Endothelial cell of umbilical vein (primary cell): ENCODE measurements around the gene GLIPR1L1.

Experiments
- EZH2 ChIP-seq: IDR thresholded peaks from 2 replicates; pipeline ENCODE4 v1.6.1; 2012; ENCODE audit warnings: borderline replicate concordance, low read depth, mild to moderate bottlenecking, moderate library complexity, low read length, inconsistent platforms; ENCODE audit not compliant: severe bottlenecking
- FOS ChIP-seq: IDR thresholded peaks from 2 replicates; pipeline ENCODE4 v1.6.1; 2011; ENCODE audit warnings: mild to moderate bottlenecking, low read length, moderate library complexity, borderline replicate concordance; ENCODE audit not compliant: insufficient read depth
- MYC ChIP-seq: IDR thresholded peaks from one replicate; pipeline ENCODE4 v1.6.1; 2011; ENCODE audit warnings: mild to moderate bottlenecking, low read depth, low read length
- POLR2A ChIP-seq: IDR thresholded peaks from 2 replicates; pipeline ENCODE4 v1.6.1; 2012; ENCODE audit warnings: low read depth, mild to moderate bottlenecking, control low read depth, low read length
- TF ChIP-seq, protein P1 (sequence below), 2 donors: IDR thresholded peaks; 1 replicate in 1 of 2; 2 replicates in 1 of 2; pipeline ENCODE4 v1.5.1; 2011; ENCODE audit warnings: low read length in 2 of 2, mild to moderate bottlenecking in 2 of 2, moderate library complexity in 2 of 2, control low read depth in 1 of 2, inconsistent platforms in 1 of 2, low read depth in 1 of 2; ENCODE audit not compliant: insufficient read depth in 1 of 2; ENCODE audit errors: extremely low read depth in 1 of 2

DNA sequence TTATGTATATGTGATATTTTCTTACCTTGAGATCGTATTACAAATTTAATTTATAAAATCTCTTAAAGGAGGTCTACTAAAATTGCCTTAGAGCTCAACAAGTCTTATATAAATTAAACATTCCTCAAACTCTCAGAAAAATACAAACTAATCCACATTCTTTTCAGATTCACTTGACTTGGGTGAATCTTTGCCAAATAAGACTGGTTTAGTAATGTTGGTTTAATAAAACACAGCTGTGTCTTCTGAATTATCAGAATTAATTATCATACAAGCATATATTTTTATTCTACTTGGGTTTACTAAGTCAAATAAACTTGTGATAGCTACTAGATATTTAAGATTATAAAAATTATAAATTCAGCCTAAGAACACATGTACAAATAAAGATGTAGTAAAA lies 69.8 kb downstream of the GLIPR1L1 start:
- TF ChIP-seq, protein P1, sequence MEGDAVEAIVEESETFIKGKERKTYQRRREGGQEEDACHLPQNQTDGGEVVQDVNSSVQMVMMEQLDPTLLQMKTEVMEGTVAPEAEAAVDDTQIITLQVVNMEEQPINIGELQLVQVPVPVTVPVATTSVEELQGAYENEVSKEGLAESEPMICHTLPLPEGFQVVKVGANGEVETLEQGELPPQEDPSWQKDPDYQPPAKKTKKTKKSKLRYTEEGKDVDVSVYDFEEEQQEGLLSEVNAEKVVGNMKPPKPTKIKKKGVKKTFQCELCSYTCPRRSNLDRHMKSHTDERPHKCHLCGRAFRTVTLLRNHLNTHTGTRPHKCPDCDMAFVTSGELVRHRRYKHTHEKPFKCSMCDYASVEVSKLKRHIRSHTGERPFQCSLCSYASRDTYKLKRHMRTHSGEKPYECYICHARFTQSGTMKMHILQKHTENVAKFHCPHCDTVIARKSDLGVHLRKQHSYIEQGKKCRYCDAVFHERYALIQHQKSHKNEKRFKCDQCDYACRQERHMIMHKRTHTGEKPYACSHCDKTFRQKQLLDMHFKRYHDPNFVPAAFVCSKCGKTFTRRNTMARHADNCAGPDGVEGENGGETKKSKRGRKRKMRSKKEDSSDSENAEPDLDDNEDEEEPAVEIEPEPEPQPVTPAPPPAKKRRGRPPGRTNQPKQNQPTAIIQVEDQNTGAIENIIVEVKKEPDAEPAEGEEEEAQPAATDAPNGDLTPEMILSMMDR (IDR thresholded peaks at IDR 0.05; ENCODE audit: extremely low read depth in 1 of 2, insufficient read depth in 1 of 2, low read depth in 1 of 2, low read length in 2 of 2), result no peak
- TF ChIP-seq FOS (no peak), POLR2A (no peak), MYC (no peak), EZH2 (no peak)
